Middle frontal gyrus (tissue), 1 donor: ENCODE measurements around the gene PSMD2.
"Not testable (repeated sequence)": the region's sequence is repeated elsewhere in the genome, so short reads cannot be mapped to it uniquely, and the experiment has no call there.

Source experiments
- DNase-seq: peaks from one replicate; pipeline ENCODE4 v3.0.0-alpha.2; 2015; ENCODE audit warnings: low spot score; ENCODE audit errors: extremely low spot score

Gene PSMD2

DNA sequence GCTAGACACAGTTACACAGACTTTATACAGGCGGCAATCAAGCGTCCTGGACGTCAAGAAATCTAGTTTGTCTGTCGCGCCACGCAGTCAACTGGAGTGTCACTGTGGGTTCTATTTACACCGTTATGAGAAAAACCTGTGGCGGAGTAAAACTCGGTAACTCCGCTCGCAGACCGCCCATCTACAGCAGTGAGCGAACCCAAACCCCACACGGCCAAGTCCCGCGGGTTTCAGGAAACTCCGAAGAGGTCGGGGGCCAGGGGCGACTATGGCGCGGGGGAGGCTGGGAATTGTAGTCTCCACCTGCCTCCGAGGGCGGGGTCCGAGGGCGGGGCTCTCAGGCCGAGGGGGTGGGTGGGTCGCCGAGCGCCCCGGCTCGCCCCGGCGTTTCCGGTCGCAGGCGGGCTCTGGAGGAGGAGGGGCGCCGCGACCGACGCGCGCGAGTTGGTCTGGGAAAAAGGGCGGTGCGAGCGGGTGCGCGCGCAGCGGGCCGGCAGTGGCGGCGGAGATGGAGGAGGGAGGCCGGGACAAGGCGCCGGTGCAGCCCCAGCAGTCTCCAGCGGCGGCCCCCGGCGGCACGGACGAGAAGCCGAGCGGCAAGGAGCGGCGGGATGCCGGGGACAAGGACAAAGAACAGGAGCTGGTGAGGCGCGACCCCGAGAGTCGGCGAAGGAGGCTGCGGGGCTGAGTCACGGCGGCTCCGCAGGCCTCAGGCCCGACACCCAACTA is at the start of gene PSMD2:
PSMD2 (plus strand) TSS at position 483 of the 729 bp plus-strand sequence; CDS start at position 509, 26 bp downstream.
- DNase-seq: peak; percentile 88

- DNase-seq: peak; percentile 89
Observed at GRCh38 chr3:184249412-184250166, 49.5 kb upstream of the PSMD2 start, which contains the start of gene EEF1AKMT4. Gene EEF1AKMT4 (plus strand): TSS chr3:184249672. CDS start chr3:184249695, 23 bp downstream.

DNA sequence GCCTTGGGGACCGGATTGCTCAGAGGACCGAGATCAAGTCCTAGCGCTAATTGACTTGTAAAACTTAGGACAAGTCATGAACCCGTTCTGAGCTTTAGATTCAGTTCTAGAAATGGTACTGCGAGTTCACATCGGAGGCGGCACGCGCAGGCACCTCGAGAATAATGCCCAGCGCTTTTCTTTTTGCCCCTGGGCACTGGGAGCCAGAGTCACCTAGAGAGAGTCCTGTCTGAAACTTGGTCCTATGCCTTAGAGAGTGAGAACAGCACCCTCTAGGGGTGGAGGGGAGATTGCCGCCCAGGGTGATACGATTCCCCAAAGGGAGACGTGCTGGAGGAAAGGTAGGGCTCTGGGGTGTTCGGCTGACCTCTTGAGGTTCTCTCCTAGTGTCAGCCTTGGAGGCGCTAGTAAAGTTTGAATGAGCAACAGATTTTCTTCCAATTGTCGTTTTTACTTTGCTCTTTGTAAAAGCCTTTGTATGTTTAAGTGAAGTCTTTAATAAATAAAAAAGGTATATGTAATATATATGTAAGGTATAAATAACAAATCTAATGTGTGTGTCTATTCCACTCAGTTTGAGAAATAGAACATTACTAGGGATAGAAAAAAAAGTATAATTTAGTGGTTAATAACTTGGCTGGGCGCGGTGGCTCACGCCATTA is 48.7 kb upstream of the PSMD2 start:
- peak; percentile 77 for DNase-seq

GRCh38 chr3:184255291-184256039 is 43.6 kb upstream of the PSMD2 start:
- DNase-seq: no peak

DNA sequence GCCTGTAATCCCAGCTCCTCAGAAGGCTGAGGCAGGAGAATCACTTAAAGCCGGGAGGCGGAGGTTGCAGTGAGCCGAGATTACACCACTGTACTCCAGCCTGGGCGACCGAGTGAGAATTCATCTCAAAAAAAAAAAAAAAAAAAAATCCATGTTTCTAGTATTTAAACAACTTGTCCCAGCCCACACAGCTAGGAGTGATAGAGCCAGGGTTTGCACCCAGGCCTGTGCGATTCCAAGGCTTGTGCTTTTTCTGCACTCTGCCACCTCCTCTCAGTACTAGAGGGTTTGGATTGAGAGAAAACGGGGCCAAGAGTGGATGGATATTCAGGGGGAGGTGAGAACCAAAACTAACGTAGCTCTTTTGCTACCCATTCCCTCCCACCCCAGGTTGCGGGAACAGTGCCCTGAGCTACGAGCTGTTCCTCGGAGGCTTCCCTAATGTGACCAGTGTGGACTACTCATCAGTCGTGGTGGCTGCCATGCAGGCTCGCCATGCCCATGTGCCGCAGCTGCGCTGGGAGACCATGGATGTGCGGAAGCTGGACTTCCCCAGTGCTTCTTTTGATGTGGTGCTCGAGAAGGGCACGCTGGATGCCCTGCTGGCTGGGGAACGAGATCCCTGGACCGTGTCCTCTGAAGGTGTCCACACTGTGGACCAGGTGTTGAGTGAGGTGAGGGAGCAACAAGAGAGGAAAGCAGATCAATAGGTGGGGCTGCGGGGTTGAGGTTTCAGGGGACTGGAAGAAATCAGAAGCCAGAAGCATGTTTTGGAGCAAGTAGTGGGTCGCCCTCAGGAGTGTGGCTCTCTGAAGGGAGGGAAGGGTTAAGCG is 41.7 kb upstream of the PSMD2 start:
- DNase-seq: peak; percentile 12

GRCh38 chr3:184258926-184259325 is 40.1 kb upstream of the PSMD2 start:
- DNase-seq: no peak

DNA sequence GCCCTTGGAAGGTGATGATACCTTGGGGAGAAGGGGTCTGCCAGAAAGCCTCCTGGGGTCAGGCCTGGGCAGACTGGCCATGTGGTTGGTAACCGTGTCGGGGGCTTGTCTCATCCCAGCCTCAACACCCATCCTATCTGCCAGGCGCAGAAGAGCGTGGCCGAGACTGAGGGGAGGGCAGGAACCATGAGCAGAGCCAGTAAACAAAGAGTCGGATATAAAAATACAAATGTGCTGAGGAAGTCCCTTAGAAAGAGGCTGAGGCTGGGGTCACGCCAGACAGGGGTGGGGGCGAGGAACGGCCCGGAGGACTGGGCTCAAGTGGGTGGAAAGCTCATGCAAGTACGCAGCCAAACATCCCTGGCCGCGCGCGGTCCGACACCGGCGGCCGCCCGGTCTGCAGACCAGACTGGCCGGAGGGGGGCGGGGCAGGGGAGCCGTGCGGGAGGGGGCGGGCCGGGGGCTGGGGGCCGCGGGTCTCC is 39.6 kb upstream of the PSMD2 start:
- no peak for DNase-seq

DNA sequence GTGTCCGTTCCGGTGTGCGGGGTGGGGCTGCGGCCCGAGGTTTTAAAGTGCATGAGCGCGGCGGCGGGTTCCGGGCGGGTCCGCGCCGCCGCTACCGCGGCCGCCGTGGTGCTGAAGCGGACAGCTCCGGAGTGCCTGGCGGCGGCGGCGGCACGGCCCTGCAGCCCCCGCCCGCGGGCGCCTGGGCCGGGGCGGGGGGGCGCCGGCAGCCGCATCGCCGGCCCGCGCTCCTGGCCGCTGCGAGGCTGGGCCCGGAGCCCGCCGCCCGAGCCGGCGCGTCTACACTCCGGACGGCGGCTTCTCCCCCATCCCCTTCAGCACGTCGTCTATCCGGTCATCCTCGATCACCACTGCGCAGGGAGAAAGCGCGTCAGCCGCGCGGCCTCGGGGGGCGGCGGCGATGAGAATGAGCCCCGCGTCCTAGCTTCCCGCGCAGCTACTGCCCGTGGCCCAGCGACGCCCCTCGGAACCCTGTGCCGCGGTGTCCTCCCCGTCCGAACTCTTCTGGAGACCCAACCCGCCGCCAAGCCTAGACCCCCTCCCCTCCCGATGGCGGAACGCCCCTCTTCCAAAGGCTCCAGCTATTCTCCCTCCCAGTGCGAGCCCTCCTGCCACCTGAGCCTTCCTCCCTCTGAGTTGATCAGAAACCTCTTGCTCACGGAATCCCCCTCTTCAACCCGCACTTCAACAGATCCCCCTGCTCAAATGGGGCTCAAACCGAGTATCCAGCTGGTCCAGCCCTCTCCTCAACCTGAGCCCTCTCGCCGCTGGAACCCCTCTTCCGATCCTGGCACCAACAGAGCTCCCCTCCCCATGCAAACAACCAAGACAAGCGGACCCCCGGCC is 38.9 kb upstream of the PSMD2 start:
- DNase-seq: no peak

DNA sequence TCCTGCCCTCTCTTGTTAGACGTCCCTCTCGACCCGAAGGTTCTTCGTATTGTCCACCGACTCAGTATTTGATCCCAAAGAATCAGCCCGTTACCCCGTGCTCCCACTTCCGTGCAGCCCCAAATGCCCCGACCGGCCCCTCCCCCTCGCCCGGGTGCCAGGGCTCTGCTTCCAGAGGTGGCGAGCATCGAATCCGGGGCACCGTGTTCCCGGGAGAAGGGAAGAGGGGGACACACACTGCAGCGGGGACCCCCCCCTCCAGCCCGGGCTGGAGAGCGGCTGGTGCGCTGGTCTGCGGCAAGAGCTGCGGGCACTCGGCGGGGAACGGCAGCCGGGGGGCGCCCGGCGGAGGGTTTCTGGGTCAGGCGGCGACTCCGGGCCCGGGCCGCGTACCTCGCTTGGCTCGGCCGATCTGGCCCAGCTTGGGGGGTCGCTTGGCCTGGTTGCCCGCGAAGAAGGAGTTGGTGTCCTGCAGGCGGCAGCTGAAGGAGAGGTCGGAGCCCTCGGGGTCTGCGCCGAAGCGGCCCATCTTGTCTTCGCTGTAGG is 38.2 kb upstream of the PSMD2 start:
- no peak for DNase-seq

- DNase-seq: no peak
Observed at GRCh38 chr3:184261270-184261853, 37.7 kb upstream of the PSMD2 start, which contains the start of gene CAMK2N2. Gene CAMK2N2 (minus strand): TSS chr3:184261553. CDS start chr3:184261285, 268 bp downstream.

GRCh38 chr3:184261854-184262763 is 36.9 kb upstream of the PSMD2 start:
- DNase-seq: no peak

GRCh38 chr3:184262764-184263179 is 36.3 kb upstream of the PSMD2 start:
- DNase-seq: no peak

DNA sequence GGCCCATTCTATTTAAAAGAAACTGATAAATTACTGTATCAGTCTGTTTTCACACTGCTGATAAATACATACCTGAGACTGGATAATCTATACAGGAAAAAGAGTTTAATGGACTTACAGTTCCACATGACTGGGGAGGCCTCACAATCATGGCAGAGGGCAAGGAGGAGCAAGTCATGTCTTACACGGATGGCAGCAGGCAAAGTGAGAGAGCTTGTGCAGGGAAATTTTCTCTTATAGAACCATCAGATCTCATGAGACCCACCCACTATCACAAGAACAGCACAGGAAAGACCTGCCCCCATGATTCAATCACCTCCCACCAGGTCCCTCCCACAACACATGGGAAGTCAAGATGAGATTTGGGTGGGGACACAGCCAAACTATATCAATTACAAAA is 31.8 kb upstream of the PSMD2 start:
- not testable (repeated sequence) for DNase-seq

DNA sequence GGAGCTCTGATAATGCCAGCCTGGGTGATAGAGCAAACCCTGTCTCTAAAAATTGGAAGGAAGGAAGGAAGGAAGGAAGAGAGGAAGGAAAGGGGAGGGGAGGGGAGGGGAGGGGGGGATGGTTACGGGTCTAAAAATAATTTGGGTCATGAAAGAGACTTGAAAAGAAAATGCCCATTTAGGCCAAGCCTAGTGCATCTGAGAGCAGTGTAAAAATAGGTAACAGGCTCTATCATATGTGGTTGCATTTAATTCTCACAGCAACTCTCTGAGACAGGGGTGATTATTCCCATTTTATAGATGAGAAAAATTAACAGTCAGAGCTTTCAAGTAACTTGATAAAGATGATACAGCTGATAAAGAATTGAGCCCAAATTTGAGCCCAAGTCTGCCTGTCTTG is 26.8 kb upstream of the PSMD2 start:
- DNase-seq: no peak

DNA sequence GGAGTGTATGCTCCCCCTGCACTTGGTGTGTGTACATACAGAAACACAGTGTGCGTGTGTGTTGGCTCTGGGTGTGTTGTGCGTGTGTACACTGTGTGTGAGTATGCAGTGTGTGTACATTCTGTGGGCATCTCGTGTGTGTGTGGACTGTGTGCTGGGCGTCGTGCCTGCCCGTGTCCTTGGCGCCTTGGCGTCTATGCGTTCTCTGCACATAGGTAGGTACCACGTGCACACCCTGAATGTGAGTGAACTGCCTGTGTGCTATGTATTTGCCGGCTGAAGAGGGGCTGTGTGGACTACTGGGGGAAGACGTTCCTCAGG is 23.7 kb upstream of the PSMD2 start:
- DNase-seq: no peak

DNA sequence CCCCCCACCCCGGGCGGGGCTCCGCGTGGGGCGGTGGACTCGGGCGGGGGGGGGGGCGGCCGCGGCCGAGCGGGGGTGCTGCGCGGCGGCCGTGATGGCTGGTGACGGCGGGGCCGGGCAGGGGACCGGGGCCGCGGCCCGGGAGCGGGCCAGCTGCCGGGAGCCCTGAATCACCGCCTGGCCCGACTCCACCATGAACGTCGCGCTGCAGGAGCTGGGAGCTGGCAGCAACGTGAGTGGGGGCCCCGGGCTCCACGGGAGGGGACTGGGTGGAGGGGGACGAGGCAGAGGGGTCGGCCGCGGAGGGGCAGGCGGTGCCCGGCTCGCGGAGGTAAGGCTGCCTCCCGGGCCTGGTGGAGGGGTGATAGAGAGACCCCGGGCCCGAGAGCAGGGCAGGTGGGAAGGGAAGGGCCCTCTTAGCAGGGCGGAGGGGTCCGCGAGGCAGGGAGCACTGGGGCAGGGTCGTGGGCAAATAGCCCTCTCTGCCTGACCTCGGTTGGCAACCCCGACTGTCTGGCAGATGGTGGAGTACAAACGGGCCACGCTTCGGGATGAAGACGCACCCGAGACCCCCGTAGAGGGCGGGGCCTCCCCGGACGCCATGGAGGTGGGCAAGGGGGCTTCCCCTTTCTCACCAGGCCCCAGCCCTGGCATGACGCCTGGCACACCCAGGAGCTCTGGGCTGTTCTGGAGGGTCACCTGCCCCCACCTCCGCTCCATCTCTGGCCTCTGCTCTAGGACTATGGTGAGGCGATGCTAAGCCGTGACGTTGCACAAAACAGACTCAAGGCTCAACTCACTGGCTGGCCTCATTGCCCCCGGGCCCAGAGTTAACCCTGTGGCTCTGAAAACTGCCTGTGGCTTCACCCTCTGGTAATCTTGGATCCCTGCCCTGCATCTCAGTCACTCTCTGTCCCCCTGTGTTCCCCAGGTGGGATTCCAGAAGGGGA is 22.8 kb upstream of the PSMD2 start, which contains the start of gene ECE2:
ECE2 (plus strand) TSS at position 62 of the 950 bp plus-strand sequence; CDS start at position 194, 132 bp downstream.
- DNase-seq: no peak
